Mucosa of rectum (tissue), 2 donors: ENCODE results near the gene INTS6.

Source experiments
- H3K27ac ChIP-seq, 2 donors: one replicate each; pipeline ENCODE4 v1.7.0; 2013; ENCODE audit warnings: inconsistent platforms in 2 of 2, low read depth in 2 of 2, low read length in 2 of 2
- H3K27me3 ChIP-seq, 2 donors: one replicate each; pipeline ENCODE4 v1.7.0; 2013; ENCODE audit warnings: low read length in 2 of 2; ENCODE audit not compliant: control insufficient read depth in 2 of 2, insufficient read depth in 2 of 2
- H3K36me3 ChIP-seq, 2 donors: one replicate each; pipeline ENCODE4 v1.7.0; 2013; ENCODE audit warnings: low read length in 2 of 2; ENCODE audit not compliant: control insufficient read depth in 2 of 2, insufficient read depth in 2 of 2
- H3K4me1 ChIP-seq, 2 donors: one replicate each; pipeline ENCODE4 v1.7.0; 2013; ENCODE audit warnings: low read length in 2 of 2, mild to moderate bottlenecking in 1 of 2; ENCODE audit not compliant: control insufficient read depth in 2 of 2, insufficient read depth in 2 of 2
- H3K4me3 ChIP-seq, 2 donors: one replicate each; pipeline ENCODE4 v1.7.0; 2013; ENCODE audit warnings: low read length in 2 of 2
- H3K9ac ChIP-seq, 2 donors: one replicate each; pipeline ENCODE4 v1.7.0; 2013; ENCODE audit warnings: low read length in 2 of 2, low read depth in 1 of 2, mild to moderate bottlenecking in 1 of 2
- H3K9me3 ChIP-seq, 2 donors: one replicate each; pipeline ENCODE4 v1.7.0; 2013; ENCODE audit warnings: low read length in 2 of 2; ENCODE audit not compliant: control insufficient read depth in 2 of 2
- donor health status: healthy.
- donor health status: Normal muscosa, but diverticular disease.

INTS6 gene

DNA sequence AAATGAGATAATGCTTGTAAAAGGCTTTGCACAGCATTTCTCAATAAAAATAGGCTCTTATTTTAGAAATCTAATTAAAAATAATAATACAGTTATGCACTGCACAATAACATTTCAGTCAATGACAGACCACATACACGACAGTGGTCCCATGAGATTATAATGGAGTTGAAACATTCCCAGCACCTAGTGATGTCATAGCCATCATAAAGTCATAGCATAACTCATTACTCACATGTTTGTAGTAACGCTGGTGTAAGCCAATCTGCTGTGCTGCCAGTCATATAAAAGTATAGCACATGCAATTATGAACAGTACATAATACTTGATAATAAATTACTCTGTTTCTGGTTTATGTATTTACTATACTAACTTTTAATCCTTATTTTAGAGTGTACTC is 126.1 kb downstream of the INTS6 start:
- Histone ChIP-seq H3K4me1 (no peaks in the 10 kb centered on the region), H3K36me3 (no peaks in the 10 kb centered on the region), H3K4me3 (no peak overlapping the region), H3K9ac (no peak overlapping the region), H3K27ac (no peak overlapping the region), H3K27me3 (no peaks in the 10 kb centered on the region), H3K9me3 (no peaks in the 10 kb centered on the region)

DNA sequence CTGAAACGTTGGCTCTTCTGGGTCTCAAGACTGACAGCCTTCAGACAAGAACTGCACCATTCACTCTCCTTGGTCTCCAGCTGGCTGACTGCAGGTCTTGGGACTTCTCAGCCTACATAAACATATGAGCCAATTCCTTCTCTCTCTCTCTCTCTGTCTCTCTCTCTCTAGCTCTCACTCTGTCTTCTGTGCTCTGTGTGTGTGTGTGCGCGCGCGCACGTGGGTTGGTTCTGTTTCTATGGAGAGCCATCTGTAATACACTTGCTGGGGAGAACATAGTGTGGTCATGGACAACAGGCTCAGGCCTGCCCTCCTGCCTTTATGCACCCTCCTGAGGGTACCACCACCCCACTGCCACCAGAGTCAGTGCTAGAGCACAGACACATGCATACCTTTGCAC is 127.0 kb downstream of the INTS6 start:
- H3K27ac ChIP-seq = no peak overlapping the region

DNA sequence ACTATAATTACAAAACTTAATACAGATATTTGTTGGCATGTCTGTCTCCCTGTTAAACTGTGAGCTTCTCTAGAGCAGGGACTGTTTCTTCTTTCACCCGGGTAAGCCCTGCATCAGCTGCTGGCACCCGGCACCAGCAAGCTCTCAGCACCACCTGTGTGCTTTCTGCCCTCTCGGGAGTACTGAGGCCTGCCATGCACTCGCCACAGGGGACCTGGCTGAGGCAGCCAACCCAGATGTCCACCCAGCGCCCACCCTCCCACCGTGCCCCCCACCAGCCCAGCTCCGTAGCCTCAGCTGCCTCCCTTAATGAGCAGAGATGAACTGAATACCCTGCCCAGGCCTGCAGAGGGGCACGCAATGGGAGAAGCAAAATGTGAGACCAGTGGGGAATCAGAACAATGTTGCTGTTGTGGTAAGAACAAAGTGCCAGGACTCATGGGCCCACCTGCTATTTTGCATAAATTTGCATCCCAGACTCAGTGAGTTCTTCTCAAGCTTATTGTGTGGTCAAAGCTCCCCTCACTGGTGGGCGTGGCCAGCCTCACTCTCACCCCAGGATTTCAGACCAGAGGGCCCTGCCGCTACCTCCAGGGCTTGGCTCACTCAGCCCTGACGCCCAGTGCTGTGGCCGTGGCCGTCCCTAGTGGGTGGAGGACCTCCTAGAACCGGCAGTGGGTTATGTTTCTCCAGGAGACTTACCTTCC is 128.0 kb downstream of the INTS6 start:
- no peaks in the 10 kb centered on the region for H3K27me3 ChIP-seq
- no peak overlapping the region for H3K4me3 ChIP-seq
- no peaks in the 10 kb centered on the region for H3K36me3 ChIP-seq
- H3K4me1 ChIP-seq = no peaks in the 10 kb centered on the region
- H3K9me3 ChIP-seq = no peaks in the 10 kb centered on the region
- H3K27ac ChIP-seq = no peak overlapping the region
- H3K9ac ChIP-seq = no peak overlapping the region

More for the DNA sequence above, 127.0 kb downstream of the INTS6 start:
- H3K4me3 ChIP-seq = no peak overlapping the region
- H3K36me3 ChIP-seq = no peaks in the 10 kb centered on the region
- no peak overlapping the region for H3K9ac ChIP-seq
- H3K27me3 ChIP-seq = no peaks in the 10 kb centered on the region
- no peaks in the 10 kb centered on the region for H3K9me3 ChIP-seq
- no peaks in the 10 kb centered on the region for H3K4me1 ChIP-seq

DNA sequence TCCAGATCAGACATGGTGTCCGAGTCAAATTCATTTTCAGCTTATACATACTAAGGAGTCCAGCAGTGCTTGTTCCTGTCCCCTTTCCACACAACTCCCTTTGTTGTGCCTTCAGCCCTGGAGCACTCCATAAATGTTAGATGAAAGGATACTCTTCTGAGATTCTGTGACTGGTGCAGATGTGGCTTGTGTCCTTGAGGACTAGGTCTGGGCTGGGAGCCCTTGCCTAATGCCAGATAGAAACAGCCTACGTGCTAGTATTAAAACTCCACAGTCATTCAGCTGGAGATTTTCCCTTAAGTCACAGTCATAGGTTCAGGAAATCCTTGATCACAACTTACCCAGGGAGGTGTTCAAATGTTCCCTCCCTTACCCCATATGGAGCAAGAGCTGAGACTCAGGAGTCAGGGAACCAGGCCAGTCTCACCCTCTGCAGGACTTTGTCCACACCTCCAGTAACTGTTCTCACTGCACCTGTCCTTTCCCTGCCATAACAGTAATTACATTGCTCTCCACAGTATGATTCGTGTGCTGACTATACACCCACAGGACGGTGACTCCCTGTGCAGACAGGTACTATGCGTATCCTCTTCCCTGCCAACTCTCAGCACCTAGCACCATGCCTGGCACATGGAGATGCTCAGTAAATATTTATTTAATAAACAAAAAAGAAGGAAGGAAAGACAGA is 128.9 kb downstream of the INTS6 start:
- H3K9me3 ChIP-seq = no peaks in the 10 kb centered on the region
- no peaks in the 10 kb centered on the region for H3K27me3 ChIP-seq

DNA sequence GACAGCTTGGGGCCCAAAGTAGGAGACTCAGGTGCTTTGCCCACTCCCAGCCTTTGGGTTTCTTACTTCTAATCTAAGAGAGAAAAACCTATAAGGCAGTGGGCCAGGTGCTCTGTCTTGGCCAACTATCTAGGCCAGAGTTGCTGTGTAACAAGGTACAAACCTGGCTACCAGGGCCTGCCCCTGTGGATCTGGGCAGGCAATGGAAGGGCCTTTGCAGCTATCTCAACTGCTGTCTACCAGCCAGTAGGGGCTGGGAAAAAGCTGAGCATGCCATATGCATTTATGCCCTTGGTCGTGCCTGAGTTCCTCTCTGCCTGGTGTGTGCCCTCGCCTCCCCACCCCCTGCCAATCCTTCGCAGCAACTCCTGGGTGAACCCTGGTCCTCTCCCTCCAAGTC is 130.0 kb downstream of the INTS6 start:
- Histone ChIP-seq H3K27ac (no peak overlapping the region), H3K36me3 (no peaks in the 10 kb centered on the region), H3K9me3 (no peaks in the 10 kb centered on the region), H3K9ac (no peak overlapping the region), H3K27me3 (no peaks in the 10 kb centered on the region), H3K4me1 (no peaks in the 10 kb centered on the region), H3K4me3 (no peak overlapping the region)

More for the DNA sequence above, 128.9 kb downstream of the INTS6 start:
- Histone ChIP-seq H3K9ac (no peak overlapping the region), H3K36me3 (no peaks in the 10 kb centered on the region), H3K4me1 (no peaks in the 10 kb centered on the region), H3K27ac (no peak overlapping the region), H3K4me3 (no peak overlapping the region)

DNA sequence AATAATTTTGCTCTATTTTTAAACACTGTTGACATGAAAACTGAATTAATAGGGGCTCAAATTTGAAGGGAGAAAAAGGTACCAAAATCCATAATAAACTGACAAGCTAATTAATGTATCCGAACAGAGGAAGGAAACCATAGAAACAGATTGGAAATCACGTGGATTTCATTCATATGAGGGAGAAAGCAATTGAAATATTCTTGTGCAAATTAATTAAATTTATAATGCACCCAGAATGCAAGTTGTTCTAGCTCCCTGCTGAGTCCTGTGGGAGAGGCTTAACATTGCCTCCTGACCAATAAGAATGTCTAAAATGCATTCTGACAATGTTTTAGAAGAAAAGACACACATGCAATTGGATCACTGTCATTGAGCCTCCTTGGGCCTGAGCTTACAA is 131.0 kb downstream of the INTS6 start:
- Histone ChIP-seq H3K4me3 (no peak overlapping the region), H3K27ac (no peak overlapping the region), H3K9ac (no peak overlapping the region), H3K9me3 (no peaks in the 10 kb centered on the region), H3K27me3 (no peaks in the 10 kb centered on the region), H3K36me3 (no peaks in the 10 kb centered on the region), H3K4me1 (no peaks in the 10 kb centered on the region)

DNA sequence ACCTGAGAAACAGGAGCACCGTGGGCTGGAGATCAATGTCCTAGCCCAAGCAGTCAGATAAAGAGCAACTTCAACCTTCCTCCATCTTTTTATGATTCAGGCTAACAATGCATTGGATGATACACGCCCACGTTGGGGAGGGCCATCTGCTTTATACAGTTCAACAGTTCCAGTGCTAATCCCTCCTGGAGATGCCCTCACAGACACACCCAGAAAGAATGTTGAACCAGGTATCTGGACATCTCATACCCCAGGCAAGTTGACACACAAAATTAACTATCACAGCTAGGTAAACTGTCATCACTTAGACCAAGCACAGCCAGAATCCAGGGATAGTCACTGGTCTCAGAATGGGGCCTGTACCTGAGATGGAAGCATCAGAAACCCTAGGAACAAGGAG is 134.0 kb downstream of the INTS6 start:
- Histone ChIP-seq H3K27ac (no peak overlapping the region), H3K36me3 (no peaks in the 10 kb centered on the region), H3K27me3 (no peaks in the 10 kb centered on the region), H3K9ac (no peak overlapping the region), H3K4me3 (no peak overlapping the region), H3K9me3 (no peaks in the 10 kb centered on the region), H3K4me1 (no peaks in the 10 kb centered on the region)

DNA sequence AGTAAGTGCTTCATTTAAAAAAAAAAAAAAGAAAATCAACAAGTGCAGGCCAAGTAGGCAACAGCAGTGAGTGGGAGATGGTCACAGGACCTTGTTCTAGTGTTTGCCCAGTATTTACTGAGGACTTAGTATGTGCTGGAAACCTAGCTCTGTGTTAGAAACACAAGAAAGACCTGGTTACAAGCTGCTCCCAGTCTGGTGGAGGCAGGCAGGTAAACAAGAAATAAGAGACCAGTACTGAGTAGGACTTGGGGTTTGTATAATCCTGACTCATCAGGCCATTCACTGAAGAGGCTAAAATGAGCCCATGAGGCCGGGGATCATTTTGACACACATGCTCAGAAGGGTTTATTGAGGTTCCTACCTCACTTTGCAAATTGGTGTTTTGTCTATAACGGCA is 134.8 kb downstream of the INTS6 start:
- no peak overlapping the region for H3K27ac ChIP-seq
- H3K9me3 ChIP-seq = no peaks in the 10 kb centered on the region
- no peaks in the 10 kb centered on the region for H3K36me3 ChIP-seq
- H3K27me3 ChIP-seq = no peaks in the 10 kb centered on the region
- H3K9ac ChIP-seq = no peak overlapping the region
- H3K4me3 ChIP-seq = no peak overlapping the region
- H3K4me1 ChIP-seq = no peaks in the 10 kb centered on the region

DNA sequence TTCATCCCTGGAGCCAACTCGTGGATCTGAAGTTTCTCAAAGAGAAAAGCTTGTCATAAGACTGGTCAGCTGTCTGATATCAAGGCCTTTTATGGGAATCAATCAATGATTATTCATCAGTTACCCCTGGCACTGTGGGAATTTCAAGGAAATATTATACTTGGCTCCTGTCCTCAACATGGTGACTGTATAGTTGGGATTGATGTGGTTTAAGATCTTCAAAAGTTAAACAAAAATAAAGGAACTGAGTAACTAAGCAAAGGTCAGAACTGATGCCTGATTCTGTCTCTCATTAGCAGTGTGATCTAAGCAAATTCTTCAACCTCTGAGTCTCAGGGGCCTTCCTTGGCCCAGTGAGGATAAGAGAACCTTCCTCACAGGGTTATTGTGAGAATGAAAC is 135.6 kb downstream of the INTS6 start:
- Histone ChIP-seq H3K4me1 (no peaks in the 10 kb centered on the region), H3K36me3 (no peaks in the 10 kb centered on the region), H3K27me3 (no peaks in the 10 kb centered on the region), H3K9ac (no peak overlapping the region), H3K9me3 (no peaks in the 10 kb centered on the region), H3K4me3 (no peak overlapping the region), H3K27ac (no peak overlapping the region)

DNA sequence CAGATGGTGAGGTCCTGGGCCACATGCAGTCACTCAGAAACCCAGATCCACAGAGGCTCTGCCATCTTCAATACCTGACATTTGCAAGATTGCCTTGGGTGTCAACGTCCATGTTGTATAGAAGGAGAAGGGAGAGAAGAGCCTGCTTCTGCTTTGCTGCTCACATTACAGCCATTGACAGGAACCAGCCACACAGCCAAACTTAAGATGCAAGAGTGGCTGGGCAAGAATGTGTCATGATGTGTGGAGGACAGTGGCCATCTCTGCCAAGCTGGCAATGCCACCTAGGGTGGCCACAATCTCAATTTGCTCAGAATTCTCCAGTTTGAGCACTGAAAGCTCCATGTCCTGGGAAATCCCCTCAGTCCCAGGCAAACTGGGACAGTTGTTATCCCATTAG is 139.2 kb downstream of the INTS6 start:
- no peaks in the 10 kb centered on the region for H3K27me3 ChIP-seq
- H3K27ac ChIP-seq = no peak overlapping the region
- no peaks in the 10 kb centered on the region for H3K4me1 ChIP-seq
- no peaks in the 10 kb centered on the region for H3K36me3 ChIP-seq
- H3K9me3 ChIP-seq = no peaks in the 10 kb centered on the region
- H3K4me3 ChIP-seq = no peak overlapping the region
- H3K9ac ChIP-seq = no peak overlapping the region
